Astrocyte (in vitro differentiated cells and primary cell): Measurements from ENCODE around the gene IQCH.

ENCODE experiments used
- CTCF ChIP-seq: IDR thresholded peaks from 2 replicates; pipeline ENCODE4 v1.5.1; 2011; ENCODE audit warnings: low read depth, mild to moderate bottlenecking, inconsistent platforms, low read length, moderate library complexity; ENCODE audit not compliant: insufficient read depth
- EZH2 ChIP-seq: IDR thresholded peaks from 2 replicates; pipeline ENCODE4 v1.6.1; 2012; ENCODE audit warnings: mild to moderate bottlenecking, low read length, inconsistent platforms; ENCODE audit not compliant: insufficient read depth

GRCh38 chr15:67506775-67507747 is 252.5 kb downstream of the IQCH start:
- TF ChIP-seq EZH2 (no peak), CTCF (no peak)
